Measurements from ENCODE around the gene OR13C5. TPM values are rescaled to one million over a fixed set of nuclear protein-coding genes. Genes with fewer than 3 reads are reported as not detected.
"Not testable (repeated sequence)": the region's sequence is repeated elsewhere in the genome, so short reads cannot be mapped to it uniquely, and the experiment has no call there.

OR13C5 gene
- total and polyA plus RNA-seq, 2 experiments from 2014 or later, result not detected

GRCh38 chr9:104604801-104605200 is 5.6 kb upstream of the OR13C5 start:
- 61% methylated on average over 3 of the region's 3 CpGs for WGBS, 2 experiments (ENCODE audit: low coverage in 1 of 2, low lambda C conversion rate in 2 of 2, missing lambda C conversion rate in 2 of 2)
- H3K36me3 ChIP-seq (ENCODE audit: low read depth), result no peaks in the 10 kb centered on the region
- H3K4me3 ChIP-seq, result no peak overlapping the region
- H3K79me2 ChIP-seq (ENCODE audit: insufficient read depth), result no peaks in the 10 kb centered on the region
- H3K27ac ChIP-seq, result no peak overlapping the region
- no peaks in the 10 kb centered on the region for H3F3A ChIP-seq (ENCODE audit: insufficient read depth)
- no peaks in the 10 kb centered on the region for H3K9me3 ChIP-seq (ENCODE audit: low read depth)
- H3K4me2 ChIP-seq (ENCODE audit: unreplicated experiment), result no peak overlapping the region
- no peaks in the 10 kb centered on the region for H3K4me1 ChIP-seq (ENCODE audit: insufficient read depth)
- TF ChIP-seq EZH2phosphoT487 (IDR thresholded peaks at IDR 0.05; ENCODE audit: insufficient read depth, low read depth) (no peak), EZH2 (IDR thresholded peaks at IDR 0.05; ENCODE audit: insufficient read depth, poor library complexity, severe bottlenecking) (no peak)
- H3K9me2 ChIP-seq (ENCODE audit: insufficient read depth), result no peaks in the 10 kb centered on the region
- no peaks in the 10 kb centered on the region for H3K27me3 ChIP-seq (replicated peaks; ENCODE audit: insufficient read depth)
- H3K9ac ChIP-seq, result no peak overlapping the region
- DNase-seq, result no peak
- in situ Hi-C loops (cut with MboI), result no loop called here
- H2AFZ ChIP-seq, result no peak overlapping the region
- H4K20me1 ChIP-seq (ENCODE audit: insufficient read depth), result no peaks in the 10 kb centered on the region

DNA sequence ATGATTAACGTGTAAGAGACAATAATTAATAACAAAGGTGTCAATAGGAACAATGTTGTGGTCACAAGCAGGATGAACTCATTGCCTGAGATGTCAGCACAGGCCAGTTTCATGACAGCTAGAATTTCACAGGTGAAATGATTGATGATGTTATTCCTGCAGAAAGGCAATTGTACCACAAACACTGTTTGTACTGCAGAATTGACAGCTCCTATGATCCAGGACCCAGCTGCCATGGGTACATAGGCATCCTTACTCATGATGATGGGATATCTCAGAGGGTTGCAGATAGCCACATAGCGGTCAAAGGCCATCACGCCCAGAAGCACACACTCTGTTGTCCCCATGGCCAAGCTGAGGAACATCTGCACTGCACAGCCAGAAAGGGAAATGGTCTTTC is 464 bp downstream of the OR13C5 start:
- DNase-seq; H3K4me1 ChIP-seq (ENCODE audit: insufficient read depth); H3K79me2 ChIP-seq (ENCODE audit: insufficient read depth); H3K27me3 ChIP-seq (replicated peaks; ENCODE audit: insufficient read depth); H3K9me3 ChIP-seq (ENCODE audit: low read depth); H4K20me1 ChIP-seq (ENCODE audit: insufficient read depth); H3K36me3 ChIP-seq (ENCODE audit: low read depth); H2AFZ ChIP-seq; H3F3A ChIP-seq (ENCODE audit: insufficient read depth); H3K4me2 ChIP-seq (ENCODE audit: unreplicated experiment); in situ Hi-C loops (cut with MboI); H3K9ac ChIP-seq; H3K9me2 ChIP-seq (ENCODE audit: insufficient read depth); H3K27ac ChIP-seq; H3K4me3 ChIP-seq: not testable (repeated sequence)
- WGBS, 2 experiments (ENCODE audit: low coverage in 1 of 2, low lambda C conversion rate in 2 of 2, missing lambda C conversion rate in 2 of 2), result 42 to 60% methylated on average over 3 of the region's 3 CpGs

GRCh38 chr9:104589626-104590025 is 9.6 kb downstream of the OR13C5 start:
- 10 to 13% methylated on average over 1 of the region's 1 CpG for WGBS, 2 experiments (ENCODE audit: low coverage in 1 of 2, low lambda C conversion rate in 2 of 2, missing lambda C conversion rate in 2 of 2)
- Histone ChIP-seq H3K4me1 (ENCODE audit: insufficient read depth) (peaks cover 17% of the 10 kb centered on the region), H3F3A (ENCODE audit: insufficient read depth) (peaks cover 8% of the 10 kb centered on the region; the same call in 1 of the 2 replicates), H4K20me1 (ENCODE audit: insufficient read depth) (no peaks in the 10 kb centered on the region), H3K4me2 (ENCODE audit: unreplicated experiment) (no peak overlapping the region), H3K9me2 (ENCODE audit: insufficient read depth) (no peaks in the 10 kb centered on the region), H3K79me2 (ENCODE audit: insufficient read depth) (no peaks in the 10 kb centered on the region), H3K4me3 (no peak overlapping the region), H3K27ac (no peak overlapping the region), H3K27me3 (replicated peaks; ENCODE audit: insufficient read depth) (no peaks in the 10 kb centered on the region), H3K9ac (no peak overlapping the region), H3K36me3 (ENCODE audit: low read depth) (no peaks in the 10 kb centered on the region), H3K9me3 (ENCODE audit: low read depth) (no peaks in the 10 kb centered on the region), H2AFZ (no peak overlapping the region)
- peak; percentile 1 for DNase-seq
- in situ Hi-C loops (cut with MboI), result no loop called here
- TF ChIP-seq EZH2phosphoT487 (IDR thresholded peaks at IDR 0.05; ENCODE audit: insufficient read depth, low read depth), result no peak
- no peak for TF ChIP-seq EZH2 (IDR thresholded peaks at IDR 0.05; ENCODE audit: insufficient read depth, poor library complexity, severe bottlenecking)

DNA sequence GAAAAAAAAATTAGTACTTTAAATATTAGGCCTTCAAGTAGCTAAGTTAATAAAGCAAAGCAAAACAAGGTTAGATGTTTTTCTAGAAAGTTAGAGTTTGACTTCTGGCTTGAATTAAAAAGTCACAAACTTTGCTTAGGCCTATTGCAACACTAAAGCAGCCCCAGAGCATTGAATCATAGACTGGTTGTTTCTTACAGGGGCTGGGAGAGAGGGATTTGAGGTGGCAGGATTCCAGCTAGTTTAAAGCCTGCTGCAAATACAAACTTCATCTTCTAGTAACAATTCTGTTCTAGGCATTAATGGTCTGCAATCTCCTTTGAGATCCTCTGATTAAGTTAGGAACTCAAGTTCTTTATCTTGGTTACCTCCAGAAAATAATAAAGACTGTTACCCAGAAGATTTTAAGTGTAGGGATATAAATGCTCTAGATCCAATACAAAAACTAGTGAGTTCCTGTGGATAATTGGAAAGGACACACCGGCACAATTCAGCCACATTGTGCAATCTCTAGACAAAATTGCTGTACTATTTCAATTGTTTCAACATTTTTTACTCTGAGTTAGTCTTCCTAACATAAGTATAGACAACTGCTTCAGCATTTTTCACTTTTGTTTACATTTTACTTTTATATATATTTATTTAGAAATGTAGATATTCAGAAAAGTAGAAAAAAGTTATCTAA is 12.6 kb downstream of the OR13C5 start:
- H4K20me1 ChIP-seq (ENCODE audit: insufficient read depth), result no peaks in the 10 kb centered on the region
- peak overlapping the region; percentile 84 for H3K27ac ChIP-seq
- no peak for TF ChIP-seq EZH2 (IDR thresholded peaks at IDR 0.05; ENCODE audit: insufficient read depth, poor library complexity, severe bottlenecking)
- no peak for TF ChIP-seq EZH2phosphoT487 (IDR thresholded peaks at IDR 0.05; ENCODE audit: insufficient read depth, low read depth)
- H2AFZ ChIP-seq, result peak overlapping the region; percentile 13; the same call in 1 of the 2 replicates
- DNase-seq, result peak; percentile 77
- in situ Hi-C loops (cut with MboI), result no loop called here
- no peak overlapping the region for H3K4me3 ChIP-seq
- no peaks in the 10 kb centered on the region for H3K9me2 ChIP-seq (ENCODE audit: insufficient read depth)
- peak overlapping the region; percentile 38 for H3K4me2 ChIP-seq (ENCODE audit: unreplicated experiment)
- H3F3A ChIP-seq (ENCODE audit: insufficient read depth), result peaks cover 8% of the 10 kb centered on the region; the same call in 1 of the 2 replicates
- peak overlapping the region; percentile 57 for H3K9ac ChIP-seq
- H3K9me3 ChIP-seq (ENCODE audit: low read depth), result no peaks in the 10 kb centered on the region
- H3K36me3 ChIP-seq (ENCODE audit: low read depth), result no peaks in the 10 kb centered on the region
- H3K4me1 ChIP-seq (ENCODE audit: insufficient read depth), result peaks cover 17% of the 10 kb centered on the region
- no peaks in the 10 kb centered on the region for H3K79me2 ChIP-seq (ENCODE audit: insufficient read depth)
- no peaks in the 10 kb centered on the region for H3K27me3 ChIP-seq (replicated peaks; ENCODE audit: insufficient read depth)
- WGBS, 2 experiments (ENCODE audit: low coverage in 1 of 2, low lambda C conversion rate in 2 of 2, missing lambda C conversion rate in 2 of 2), result 0% methylated on average over 1 of the region's 1 CpG

DNA sequence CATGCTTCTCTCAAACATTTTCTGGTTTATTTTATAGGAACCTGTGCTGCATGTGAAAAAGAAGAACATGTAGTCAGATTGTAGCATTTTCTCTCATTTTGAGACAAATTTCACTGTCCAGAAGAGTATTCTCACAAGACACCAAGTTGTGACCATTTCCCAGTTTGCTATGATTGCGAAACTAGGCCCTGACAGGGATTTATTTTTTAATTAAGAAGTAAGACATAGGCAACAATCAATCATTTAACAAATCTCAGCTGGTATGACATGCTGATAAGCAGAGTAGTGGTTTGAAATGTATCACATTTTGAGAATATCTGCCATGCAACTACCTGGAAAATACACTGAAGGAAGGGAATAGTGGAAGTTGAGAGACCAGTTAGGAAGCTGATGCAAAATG is 18.7 kb downstream of the OR13C5 start:
- Histone ChIP-seq H3K27me3 (replicated peaks; ENCODE audit: insufficient read depth) (no peaks in the 10 kb centered on the region), H4K20me1 (ENCODE audit: insufficient read depth) (no peaks in the 10 kb centered on the region), H3K4me3 (no peak overlapping the region), H3K27ac (no peak overlapping the region), H2AFZ (no peak overlapping the region), H3K9me2 (ENCODE audit: insufficient read depth) (no peaks in the 10 kb centered on the region), H3K9ac (no peak overlapping the region), H3F3A (ENCODE audit: insufficient read depth) (no peaks in the 10 kb centered on the region), H3K4me2 (ENCODE audit: unreplicated experiment) (no peak overlapping the region), H3K79me2 (ENCODE audit: insufficient read depth) (no peaks in the 10 kb centered on the region), H3K36me3 (ENCODE audit: low read depth) (no peaks in the 10 kb centered on the region), H3K9me3 (ENCODE audit: low read depth) (no peaks in the 10 kb centered on the region), H3K4me1 (ENCODE audit: insufficient read depth) (no peaks in the 10 kb centered on the region)
- no peak for TF ChIP-seq EZH2 (IDR thresholded peaks at IDR 0.05; ENCODE audit: insufficient read depth, poor library complexity, severe bottlenecking)
- TF ChIP-seq EZH2phosphoT487 (IDR thresholded peaks at IDR 0.05; ENCODE audit: insufficient read depth, low read depth), result no peak
- in situ Hi-C loops (cut with MboI), result no loop called here
- WGBS, 2 experiments (ENCODE audit: low coverage in 1 of 2, low lambda C conversion rate in 2 of 2, missing lambda C conversion rate in 2 of 2), result 49 to 70% methylated on average over 1 of the region's 1 CpG
- no peak for DNase-seq
